ENCODE measurements around the gene NEMF.
"Not testable (repeated sequence)": the region's sequence is repeated elsewhere in the genome, so short reads cannot be mapped to it uniquely, and the experiment has no call there.

Gene NEMF

GRCh38 chr14:49761839-49762551, 90.6 kb downstream of the NEMF start:
- DNase-seq (ENCODE audit: extremely low read depth in 1 of 2, low read depth in 1 of 2), result no peak

- no peak for DNase-seq (ENCODE audit: extremely low read depth in 1 of 2, low read depth in 1 of 2)
Observed at GRCh38 chr14:49755378-49755777, 97.2 kb downstream of the NEMF start.

- DNase-seq (ENCODE audit: extremely low read depth in 1 of 2, low read depth in 1 of 2), result no peak
Observed at GRCh38 chr14:49754570-49755097, 98.0 kb downstream of the NEMF start.

- not testable (repeated sequence) for DNase-seq (ENCODE audit: extremely low read depth in 1 of 2, low read depth in 1 of 2)
Observed at GRCh38 chr14:49746476-49746875, 106.1 kb downstream of the NEMF start.

GRCh38 chr14:49745191-49745590, 107.4 kb downstream of the NEMF start:
- no peak for DNase-seq (ENCODE audit: extremely low read depth in 1 of 2, low read depth in 1 of 2)

GRCh38 chr14:49735669-49736068, 116.9 kb downstream of the NEMF start:
- DNase-seq (ENCODE audit: extremely low read depth in 1 of 2, low read depth in 1 of 2), result not testable (repeated sequence)

GRCh38 chr14:49733836-49734235, 118.8 kb downstream of the NEMF start:
- DNase-seq (ENCODE audit: extremely low read depth in 1 of 2, low read depth in 1 of 2), result no peak

GRCh38 chr14:49732896-49733295, 119.7 kb downstream of the NEMF start:
- no peak for DNase-seq (ENCODE audit: extremely low read depth in 1 of 2, low read depth in 1 of 2)

Measured in activated CD8-positive, alpha-beta memory T cell treated with anti-CD3 and anti-CD28 coated beads for 1 hour (primary cell).